Activated CD4-positive, alpha-beta T cell treated with anti-CD3 and anti-CD28 coated beads, Interleukin-2, amount 50 U/mL, for 16 hours (primary cell): ENCODE data around the gene KAZALD1.
A peak's percentile ranks its signal among the peaks of the same experiment; 100 is the strongest.
"Not testable (repeated sequence)": the region's sequence is repeated elsewhere in the genome, so short reads cannot be mapped to it uniquely, and the experiment has no call there.

Source experiments
- DNase-seq: peaks from one replicate; pipeline ENCODE4 v3.0.0-alpha.2; 2020

The KAZALD1 gene

GRCh38 chr10:101031128-101031795 is 30.5 kb upstream of the KAZALD1 start, which contains the start of the genes PDZD7 and SFXN3:
PDZD7 (minus strand) TSS chr10:101031129; CDS start chr10:101030219, 910 bp downstream.
SFXN3 (plus strand) TSS chr10:101031234; CDS start chr10:101034695, 3,461 bp downstream.
- peak; percentile 96 for DNase-seq

GRCh38 chr10:101031796-101032636 is 29.8 kb upstream of the KAZALD1 start:
- DNase-seq: peak; percentile 75

GRCh38 chr10:101032637-101033224 is 29.1 kb upstream of the KAZALD1 start:
- DNase-seq: peak; percentile 79

GRCh38 chr10:101033276-101033675 is 28.5 kb upstream of the KAZALD1 start:
- DNase-seq: no peak

GRCh38 chr10:101034404-101034803 is 27.4 kb upstream of the KAZALD1 start:
- DNase-seq: not testable (repeated sequence)

GRCh38 chr10:101035314-101035713 is 26.5 kb upstream of the KAZALD1 start:
- DNase-seq: no peak

- no peak for DNase-seq
Observed at GRCh38 chr10:101035916-101036702, 25.7 kb upstream of the KAZALD1 start.

- no peak for DNase-seq
Observed at GRCh38 chr10:101036726-101037125, 25.1 kb upstream of the KAZALD1 start.

- DNase-seq: no peak
Observed at GRCh38 chr10:101038484-101038883, 23.3 kb upstream of the KAZALD1 start.

- DNase-seq: no peak
Observed at GRCh38 chr10:101040061-101040460, 21.7 kb upstream of the KAZALD1 start.

GRCh38 chr10:101040851-101041250 is 20.9 kb upstream of the KAZALD1 start:
- no peak for DNase-seq

GRCh38 chr10:101041252-101041761 is 20.5 kb upstream of the KAZALD1 start:
- peak; percentile 79 for DNase-seq

- DNase-seq: no peak
Observed at GRCh38 chr10:101042118-101042517, 19.7 kb upstream of the KAZALD1 start.

- DNase-seq: peak; percentile 95
Observed at GRCh38 chr10:101042667-101043362, 19.0 kb upstream of the KAZALD1 start.

GRCh38 chr10:101043363-101043707 is 18.5 kb upstream of the KAZALD1 start:
- no peak for DNase-seq

GRCh38 chr10:101044117-101044516 is 17.7 kb upstream of the KAZALD1 start:
- no peak for DNase-seq

- DNase-seq: no peak
Observed at GRCh38 chr10:101046332-101047238, 15.2 kb upstream of the KAZALD1 start.

- no peak for DNase-seq
Observed at GRCh38 chr10:101047268-101047667, 14.5 kb upstream of the KAZALD1 start.

- no peak for DNase-seq
Observed at GRCh38 chr10:101047961-101048892, 13.6 kb upstream of the KAZALD1 start.
